ENCODE data around the gene PXK.

DNA sequence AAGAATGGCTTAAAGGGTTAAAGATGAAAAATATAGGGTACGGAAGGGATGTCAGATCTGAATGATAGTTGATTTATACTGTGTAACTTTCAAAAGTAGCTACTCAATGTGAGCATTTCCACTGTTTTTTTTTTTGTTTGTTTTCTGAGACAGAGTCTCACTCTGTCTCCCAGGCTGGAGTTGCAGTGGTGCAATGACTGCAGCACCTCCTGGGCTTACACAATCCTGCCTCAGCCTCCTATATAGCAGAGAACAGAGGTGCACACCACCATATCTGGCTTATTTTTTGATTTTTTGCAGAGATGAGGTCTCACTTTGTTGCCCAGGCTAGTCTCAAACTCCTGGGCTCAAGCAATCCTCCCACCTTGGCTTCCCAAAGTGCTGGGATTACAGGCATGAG lies 9.9 kb upstream of the PXK start:
- TF ChIP-seq POLR2A (IDR thresholded peaks at IDR 0.05) (no peak), CTCF (IDR thresholded peaks at IDR 0.05) (no peak)
